NCI-H526 (cell line): ENCODE measurements around the gene IRAK3.
"Not testable (repeated sequence)": the region's sequence is repeated elsewhere in the genome, so short reads cannot be mapped to it uniquely, and the experiment has no call there.

Experiments used
- DNase-seq, 2 experiments: peaks; one replicate each; lab custom pipeline; 2025; lab: John Stamatoyannopoulos, UW

IRAK3 gene

DNA sequence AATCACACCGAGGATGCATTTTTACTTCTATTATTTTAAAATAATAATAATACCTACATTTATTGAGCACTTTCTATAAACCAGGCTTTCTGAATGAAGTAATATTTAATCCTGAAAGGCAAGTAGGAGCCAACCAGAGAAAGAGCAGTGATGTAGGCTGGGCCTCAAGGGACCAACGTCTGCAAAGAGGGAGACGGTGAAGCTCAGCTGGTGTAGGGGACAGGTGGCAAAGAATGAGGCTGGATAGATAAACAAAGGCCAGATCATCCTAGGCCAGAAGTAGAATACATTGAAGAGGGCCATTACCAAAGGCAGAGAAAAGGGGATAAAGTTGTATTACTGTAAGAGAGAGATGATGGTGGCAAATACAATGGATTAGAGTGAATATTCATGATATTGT is 18.4 kb upstream of the IRAK3 start:
- no peak for DNase-seq

DNA sequence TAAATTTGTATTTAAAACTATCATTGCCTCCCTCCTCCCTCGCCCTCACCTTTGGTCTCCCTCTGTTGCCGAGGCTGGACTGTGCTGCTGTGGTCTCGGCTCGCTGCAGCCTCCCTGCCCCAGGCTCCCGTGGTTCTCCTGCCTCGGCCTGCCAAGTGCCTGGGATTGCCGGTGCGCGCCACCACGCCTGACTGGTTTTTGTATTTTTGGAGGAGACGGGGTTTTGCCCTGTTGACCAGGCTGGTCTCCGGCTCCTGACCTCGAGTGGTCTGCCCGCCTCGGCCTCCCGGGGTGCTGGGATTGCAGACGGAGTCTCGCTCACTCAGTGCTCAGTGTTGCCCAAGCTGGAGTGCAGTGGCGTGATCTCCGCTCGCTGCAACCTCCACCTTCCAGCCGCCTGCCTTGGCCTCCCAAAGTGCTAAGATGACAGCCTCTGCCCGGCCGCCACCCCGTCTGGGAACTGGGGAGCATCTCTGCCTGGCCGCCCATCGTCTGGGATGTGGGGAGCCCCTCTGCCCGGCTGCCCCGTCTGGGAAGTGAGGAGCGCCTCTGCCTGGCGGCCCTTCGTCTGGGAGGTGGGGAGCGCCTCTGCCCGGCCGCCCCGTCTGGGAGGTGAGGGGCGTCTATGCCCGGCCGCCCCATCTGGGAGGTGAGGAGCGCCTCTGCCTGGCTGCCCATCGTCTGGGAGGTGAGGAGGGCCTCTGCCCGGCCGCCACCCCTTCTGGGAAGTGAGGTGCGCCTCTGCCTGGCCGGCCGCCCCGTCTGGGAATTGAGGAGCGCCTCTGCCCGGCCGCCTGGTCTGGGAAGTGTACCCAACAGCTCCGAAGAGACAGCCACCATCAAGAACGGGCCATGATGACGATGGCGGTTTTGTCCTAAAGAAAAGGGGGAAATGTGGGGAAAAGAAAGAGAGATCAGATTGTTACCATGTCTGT is 14.4 kb upstream of the IRAK3 start:
- not testable (repeated sequence) for DNase-seq

DNA sequence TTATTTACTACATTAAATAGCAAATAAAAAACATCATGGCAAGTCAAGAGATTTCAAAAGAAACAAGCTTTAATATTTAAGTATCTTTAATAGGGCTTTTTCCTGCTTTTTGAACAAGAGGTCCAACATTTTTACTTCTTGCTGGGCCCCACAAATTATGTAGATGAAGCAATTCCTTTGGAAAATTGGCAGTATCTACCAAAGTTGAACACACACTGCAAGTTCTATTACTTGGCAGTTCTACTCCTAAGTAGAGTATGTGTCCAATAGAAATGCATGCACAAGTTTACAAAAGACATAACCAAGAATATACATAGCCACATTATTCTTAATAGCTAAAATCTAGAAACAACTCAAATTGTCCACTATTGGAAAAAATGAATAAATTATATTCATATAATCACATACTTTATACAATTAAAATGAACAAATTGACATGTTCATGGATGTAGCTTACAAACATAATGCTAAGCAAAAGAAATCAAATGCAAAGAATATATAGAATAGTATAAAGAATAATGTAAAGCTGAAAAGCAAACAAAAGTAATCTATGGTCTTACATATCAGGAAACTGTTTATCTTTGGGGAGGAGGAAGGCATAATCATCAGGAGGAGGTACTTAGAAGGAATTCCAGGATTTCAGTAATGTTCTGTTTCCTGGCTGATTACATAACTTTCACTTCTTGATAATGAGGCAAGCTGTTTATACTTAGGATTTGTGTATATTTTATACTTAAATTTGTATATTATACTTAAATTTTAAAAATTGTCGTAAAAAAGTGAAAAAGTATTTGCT is 12.7 kb upstream of the IRAK3 start:
- DNase-seq, result no peak

DNA sequence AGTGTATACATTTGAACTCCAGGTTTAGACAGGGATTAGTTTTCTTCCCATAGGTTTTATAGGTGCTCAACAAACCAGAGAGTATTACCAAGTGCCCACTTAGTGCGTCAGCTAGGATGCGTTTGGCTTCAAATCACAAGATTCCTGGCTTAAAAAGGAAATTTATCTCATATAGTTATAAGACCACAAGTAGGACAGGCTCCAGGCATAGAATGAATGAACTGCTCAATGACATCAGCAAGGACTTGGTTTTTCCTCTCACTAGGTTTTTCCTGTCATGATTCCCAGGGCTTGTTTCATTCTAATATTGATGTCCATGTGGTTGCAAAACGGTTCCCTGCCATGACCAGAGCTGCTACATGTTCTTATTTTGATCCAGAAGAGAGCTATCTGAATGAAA is 6.1 kb upstream of the IRAK3 start:
- DNase-seq, result no peak

DNA sequence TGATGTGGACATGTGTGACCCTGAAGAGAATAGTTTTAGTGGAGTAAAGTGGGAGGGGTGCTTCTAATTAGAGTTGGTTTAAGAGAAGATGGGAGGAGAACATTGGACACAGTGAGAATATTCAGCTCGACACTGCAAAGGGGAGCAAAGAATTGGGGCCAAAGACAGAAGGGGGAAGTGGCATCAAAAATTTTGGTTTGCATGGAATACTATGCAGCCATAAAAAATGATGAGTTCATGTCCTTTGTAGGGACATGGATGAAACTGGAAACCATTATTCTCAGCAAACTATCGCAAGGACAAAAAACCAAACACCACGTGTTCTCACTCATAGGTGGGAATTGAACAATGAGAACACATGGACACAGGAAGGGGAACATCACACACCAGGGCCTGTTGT is 4.2 kb upstream of the IRAK3 start:
- DNase-seq, result not testable (repeated sequence)

DNA sequence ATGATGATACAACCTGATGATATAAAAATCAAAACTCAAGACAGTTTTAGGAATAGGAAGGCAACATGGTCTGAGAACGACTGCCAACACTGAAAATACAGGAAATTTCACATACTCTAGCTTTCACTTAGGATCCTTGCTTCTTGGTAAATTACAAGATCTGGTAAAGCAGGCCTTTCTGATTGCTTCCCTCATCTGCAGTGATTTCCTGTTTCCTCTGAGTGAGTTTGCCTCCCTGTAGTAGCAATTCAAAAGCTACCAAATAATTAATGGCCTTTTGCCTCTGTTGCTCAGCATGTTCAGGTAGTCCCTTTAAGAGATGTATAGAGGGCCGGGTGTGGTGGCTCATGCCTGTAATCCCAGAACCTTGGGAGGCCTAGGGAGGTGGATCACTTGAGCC is 2.0 kb upstream of the IRAK3 start:
- no peak for DNase-seq

DNA sequence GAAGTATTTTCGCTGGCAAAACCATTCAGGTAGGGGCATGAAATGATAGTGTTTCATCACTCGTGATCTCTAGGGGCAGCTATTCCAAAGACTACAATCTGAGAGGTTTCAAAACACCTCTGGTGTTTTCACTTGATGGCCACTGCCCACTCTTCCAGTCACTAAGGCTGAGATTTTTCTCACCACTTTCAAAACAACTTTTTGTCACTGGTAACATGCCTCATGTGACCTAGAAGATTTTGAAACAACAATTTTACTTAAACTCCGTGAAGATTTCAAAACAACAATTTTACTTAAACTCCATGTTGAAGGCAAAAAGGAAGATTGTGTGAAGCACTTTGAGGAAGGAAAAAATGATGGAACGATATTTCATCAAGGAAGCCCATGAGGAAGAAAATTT is 1.2 kb upstream of the IRAK3 start:
- no peak for DNase-seq

DNA sequence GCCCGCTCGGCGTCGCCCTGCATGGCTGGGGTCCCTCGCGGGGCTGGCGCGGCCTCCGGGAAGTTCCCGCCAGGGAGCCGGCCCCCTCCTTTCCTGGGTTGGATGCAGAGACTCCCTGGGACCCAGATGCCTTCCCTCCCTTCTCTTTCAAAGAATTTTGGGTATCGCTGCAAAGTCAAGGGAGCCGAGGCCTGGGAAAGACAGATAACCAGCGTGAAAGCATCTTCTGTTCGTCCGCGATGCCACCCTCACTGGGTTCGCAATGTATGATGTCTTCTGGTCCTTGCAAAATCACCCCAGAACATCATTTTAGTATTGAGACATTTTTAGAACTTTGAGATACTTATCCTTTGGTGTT is 451 bp downstream of the IRAK3 start:
- DNase-seq, result no peak

DNA sequence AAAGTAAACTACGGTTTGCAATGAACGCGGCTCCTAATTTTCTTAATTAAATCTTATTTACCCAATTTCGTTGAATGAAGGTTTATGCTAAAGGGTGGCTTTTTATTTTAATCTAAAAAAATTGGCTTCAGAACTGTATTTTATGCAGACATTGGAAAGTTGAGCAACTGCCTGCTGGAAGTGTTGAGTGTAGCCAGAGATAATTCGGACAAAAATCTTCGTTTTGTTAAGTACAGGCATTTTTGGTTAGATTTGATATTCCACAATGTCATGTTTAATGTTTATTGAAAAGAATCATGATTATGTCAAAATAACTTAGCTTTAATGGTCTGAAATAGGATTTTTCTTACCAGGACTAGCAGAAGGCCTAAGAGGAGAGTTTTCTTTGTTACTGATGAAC is 875 bp downstream of the IRAK3 start:
- no peak for DNase-seq

DNA sequence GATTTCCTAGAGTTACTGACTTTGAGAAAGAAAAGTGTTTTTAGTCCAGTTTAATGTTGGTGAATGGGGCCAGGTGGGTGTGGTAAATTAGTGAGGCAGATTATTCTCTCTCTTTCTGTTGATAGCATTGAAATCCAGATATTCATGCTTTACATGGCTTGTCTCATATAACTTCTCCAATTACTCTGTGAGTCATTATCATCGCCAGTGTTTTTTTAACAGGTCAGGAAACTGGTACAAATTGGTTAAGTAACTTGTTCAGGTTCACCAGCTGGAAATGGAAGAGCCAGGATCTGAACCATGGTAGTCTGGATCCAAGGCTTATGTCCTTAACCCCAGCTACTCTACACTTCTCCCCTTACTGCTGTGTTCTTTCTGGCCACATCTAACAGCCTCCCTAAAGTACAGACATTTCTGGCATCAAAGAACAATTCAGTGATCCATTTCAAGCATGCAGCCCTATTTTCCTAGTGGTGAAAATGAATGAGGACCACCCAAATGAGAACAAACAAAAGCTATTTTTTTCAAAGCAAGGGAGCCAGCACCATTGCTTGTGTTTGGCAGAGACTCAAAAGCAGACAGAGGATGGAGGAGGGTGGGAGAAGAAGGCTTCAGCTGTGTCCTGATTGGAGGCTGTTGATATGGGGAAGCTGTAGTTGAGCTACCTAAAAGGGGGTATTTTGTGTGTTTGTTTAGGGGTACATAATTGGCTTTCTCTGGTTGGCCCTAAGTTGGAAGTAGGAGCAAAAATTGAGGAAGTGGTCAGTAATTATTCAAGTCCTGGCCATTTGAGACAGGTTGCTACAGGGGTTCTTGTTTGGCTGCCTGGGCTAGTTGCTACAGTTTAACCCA is 1.7 kb downstream of the IRAK3 start:
- no peak for DNase-seq

DNA sequence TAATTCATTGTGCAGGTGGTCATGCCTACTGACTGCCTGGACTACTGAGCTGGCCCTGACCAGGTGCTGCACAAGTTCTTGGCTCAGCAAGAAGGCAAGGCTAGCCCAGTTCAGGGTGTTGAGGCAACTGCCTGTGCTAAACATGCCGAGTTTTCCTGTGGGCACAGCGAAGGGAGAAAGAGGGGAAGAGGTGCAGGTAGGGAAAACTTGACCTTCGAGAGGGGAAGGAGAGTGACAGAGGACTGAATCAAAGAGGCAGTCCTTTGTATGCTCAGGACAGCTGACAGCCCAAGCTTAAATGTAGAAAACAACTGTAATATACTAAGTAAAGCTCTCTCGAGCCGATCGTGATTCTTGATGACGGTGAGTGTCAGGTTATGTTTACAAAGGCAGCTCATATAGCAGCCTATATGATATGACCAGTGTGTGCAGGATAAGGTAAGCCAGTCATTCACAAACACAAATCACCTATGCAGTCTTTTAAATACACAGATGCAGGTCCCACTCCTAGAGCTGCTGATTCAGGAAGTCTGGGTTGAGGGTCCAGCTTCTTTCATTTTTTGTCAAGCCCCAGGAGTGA is 2.6 kb downstream of the IRAK3 start:
- DNase-seq, result peak; percentile 27 to 55

DNA sequence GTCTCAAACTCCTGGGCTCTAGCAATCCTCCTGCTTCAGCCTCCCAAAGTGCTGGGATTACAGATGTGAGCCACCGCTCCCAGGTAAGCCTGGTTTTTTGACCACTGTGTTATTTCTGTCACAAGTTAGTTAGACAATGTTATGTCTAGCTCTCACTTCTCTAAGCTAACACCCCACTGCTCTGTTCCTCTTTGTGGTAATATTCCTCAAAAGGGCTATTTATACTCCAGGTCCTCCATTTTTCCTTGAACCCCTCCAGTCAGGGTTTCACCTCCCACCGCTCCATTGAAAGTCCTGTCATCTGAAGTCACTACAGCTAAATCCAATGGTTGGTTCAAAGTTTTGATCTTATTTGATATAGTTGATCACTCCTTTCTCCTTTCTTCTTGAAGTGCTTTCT is 5.1 kb downstream of the IRAK3 start:
- no peak for DNase-seq

DNA sequence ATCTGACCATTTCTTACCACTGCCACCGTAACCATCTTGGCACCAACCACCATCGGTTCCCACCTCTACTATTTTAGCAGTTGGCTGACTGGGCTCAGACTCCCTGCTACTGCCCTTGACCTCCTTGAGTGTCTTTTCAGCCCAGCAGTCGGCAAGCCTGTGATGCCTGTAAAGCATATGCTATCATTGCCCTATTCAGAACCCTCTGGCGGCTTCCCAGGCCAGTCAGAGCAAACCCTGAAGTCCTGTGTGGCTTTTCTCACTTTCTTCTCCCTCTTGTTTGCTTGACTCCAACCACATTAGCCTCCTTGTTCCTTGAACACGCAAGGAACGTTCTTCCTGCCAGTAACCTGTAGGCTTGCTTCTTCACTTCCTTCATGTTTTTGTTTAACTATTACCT is 6.2 kb downstream of the IRAK3 start:
- DNase-seq, result no peak

DNA sequence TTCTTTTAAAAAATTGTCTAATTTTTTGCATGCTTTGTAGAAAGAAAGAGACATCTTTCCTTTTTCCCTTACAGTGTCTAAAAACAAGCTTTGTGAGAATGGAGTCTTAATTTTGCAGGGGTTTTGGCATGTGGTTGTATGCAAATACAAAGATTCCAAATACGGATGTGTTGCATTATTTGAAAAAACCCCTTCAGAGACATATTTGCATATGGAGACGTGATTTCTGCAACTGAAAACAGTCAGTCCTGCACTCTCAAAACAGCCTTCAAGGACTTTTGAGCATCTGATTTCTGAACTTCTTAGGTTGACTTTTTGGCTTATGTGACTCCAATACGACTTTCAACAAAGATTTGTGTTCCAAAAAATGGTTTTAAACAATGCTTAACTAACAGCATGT is 7.8 kb downstream of the IRAK3 start:
- peak; percentile 35 to 69 for DNase-seq

DNA sequence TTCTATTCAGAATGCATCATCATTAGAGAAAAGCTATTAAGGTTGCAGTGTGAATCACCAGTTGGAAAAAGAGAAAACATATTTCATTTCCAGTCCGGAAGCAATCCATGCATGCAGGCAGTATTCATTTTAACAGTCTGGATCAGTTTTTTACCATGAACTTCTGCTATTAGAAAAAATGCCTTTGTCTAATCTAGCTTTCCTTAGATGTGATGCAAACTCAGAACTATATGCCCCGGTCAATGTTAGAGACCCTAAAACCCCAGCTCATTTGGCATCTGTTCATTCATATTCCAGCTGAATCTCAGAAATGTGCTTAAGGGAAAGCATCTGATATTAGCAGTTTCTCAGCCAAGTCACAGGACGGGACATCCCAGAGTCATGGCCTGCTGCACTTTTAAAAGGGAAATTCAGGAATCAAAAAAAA is 8.5 kb downstream of the IRAK3 start:
- no peak for DNase-seq

DNA sequence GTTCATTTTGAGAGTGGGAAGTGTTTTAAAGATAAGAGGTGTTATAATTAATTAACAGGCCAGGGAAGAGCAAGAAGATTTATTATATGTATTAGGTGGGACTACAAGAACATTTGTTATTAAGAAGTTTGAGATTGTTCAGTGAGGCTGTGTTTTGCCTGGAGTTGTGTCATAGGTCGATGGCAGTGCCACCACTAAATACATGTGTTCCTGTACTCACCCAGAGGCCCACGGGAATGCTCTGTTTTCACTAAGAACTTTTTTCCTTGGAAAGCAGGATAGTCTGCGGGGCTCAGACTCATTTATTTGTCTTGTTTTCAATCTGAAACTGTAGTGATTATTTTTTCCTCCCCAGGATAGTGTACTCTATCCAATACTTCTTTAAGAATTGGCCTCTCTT is 10.1 kb downstream of the IRAK3 start:
- DNase-seq, result no peak

DNA sequence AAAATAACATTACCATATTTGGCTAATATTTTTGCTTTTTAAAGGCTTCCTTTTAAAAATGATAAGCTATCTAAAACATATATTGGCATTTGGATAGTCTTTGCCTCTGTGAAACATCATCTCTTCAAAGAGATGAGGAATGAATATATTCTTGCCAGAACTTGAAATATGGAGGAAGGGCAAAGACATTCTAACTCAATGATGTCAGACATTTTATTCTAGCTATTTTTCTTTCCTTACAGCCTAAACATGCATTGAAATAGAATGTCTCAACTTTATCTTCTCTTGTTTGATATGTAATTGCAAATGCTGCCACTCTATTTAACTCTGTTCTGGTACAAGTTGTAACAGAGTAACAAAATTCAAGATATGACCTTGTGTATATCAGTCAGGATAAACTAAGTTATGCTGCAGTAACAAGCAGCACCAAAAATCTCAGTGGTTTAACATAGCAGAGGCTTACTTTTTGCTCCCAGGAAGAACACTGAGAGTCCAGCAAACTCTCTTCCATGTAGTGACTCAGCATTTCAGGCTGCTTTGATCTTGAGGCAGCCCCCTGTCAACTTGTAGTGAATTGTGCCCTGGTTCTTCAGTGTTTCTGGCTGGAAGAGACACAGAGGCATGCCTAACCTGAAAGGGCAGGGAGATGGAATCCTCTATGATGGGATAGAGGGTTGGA is 11.0 kb downstream of the IRAK3 start:
- DNase-seq, result no peak

DNA sequence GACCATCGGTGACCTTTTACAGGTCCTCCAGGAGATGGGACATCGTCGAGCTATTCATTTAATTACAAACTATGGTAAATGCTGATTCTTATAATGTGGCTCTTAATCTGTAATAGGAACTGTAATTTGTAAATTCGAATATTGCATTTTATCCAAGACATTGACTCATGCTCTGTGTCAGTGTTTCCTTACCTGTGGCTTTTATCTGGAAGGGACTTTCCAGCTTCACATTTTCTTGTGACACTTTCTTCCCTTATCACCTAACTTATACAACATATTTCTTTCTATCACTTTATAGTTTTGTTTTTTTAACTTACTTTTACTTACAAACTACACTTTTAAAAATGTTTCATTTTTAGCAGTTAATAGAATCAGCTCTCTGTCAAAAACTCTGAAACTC is 14.8 kb downstream of the IRAK3 start:
- no peak for DNase-seq

DNA sequence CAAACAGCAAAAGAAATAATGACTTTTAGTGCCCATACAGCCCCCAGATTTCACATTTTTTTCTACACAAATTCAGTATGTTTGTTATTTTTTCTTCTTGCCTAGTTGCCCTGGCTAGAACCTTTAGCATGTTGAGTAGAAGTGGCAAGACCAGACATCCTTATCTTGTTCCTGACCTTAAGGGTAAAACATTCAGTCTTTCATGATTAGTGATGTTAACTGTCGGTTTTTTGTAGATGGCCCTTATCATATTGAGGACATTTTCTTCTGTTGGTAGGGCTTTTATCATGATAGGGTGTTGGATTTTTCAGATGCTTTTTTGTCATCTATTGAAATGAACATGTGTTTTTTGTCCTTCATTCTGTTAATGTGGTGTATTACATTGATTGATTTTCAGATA is 17.1 kb downstream of the IRAK3 start:
- DNase-seq, result no peak

DNA sequence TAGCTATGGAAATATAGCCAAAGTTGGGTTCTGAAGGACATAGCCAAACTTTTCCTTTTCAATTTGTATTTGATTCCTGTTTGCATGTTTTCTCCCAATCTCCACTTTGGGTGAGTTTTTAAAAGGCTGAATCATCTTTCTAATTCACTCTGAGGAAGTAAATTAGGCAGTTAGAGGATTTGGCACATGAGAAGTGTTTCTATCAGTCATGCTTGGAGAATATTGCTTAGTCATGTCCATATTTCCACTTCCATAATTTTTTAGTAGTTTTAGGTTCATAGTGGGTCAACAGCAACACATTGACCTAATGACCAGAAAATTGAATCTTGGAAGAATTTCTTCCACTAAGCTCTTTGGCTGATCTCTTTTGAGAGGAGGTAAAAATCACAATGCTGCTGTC is 21.8 kb downstream of the IRAK3 start:
- DNase-seq, result no peak

DNA sequence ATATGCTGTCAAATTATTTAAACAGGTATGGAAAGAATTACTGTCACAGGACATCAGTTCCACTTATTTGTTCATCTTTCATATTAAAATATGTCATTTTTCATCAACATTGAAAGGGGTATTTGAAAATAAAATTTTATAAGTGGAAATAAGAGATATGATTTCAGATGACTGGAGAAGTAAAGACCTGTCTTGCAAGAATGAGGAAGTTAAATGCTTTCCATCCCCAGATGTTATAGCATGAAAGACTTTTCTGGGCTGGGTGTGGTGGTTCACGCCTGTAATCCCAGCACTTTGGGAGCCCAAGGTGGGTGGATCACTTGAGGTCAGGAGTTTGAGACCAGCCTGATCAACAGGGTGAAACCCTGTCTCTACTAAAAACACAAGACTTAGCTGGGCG is 22.6 kb downstream of the IRAK3 start:
- not testable (repeated sequence) for DNase-seq
